SK-N-SH (cell line): ENCODE measurements around the gene TMEM161B. TPM values are rescaled to one million over a fixed set of nuclear protein-coding genes. Genes with fewer than 3 reads are reported as not detected.

Source experiments
- CTCF ChIA-PET: fragments of 300-600, 350-600 bp; formaldehyde crosslinking; extraction: SDS; loops from one replicate; lab custom pipeline; 2021; lab: Yijun Ruan, JAX
- POLR2A ChIA-PET: fragments of 350-600 bp; sonication (Branson Sonifier 250); formaldehyde crosslinking; extraction: SDS; loops from one replicate; lab custom pipeline; 2020; ENCODE audit warnings: antibody characterized with exemption, inconsistent platforms; lab: Yijun Ruan, JAX
- DNase-seq: peaks from one replicate; pipeline ENCODE4 v3.0.0; 2012
- H2AFZ ChIP-seq: fragments of 200-600 bp; sonication (generic); 2 replicates; pipeline ENCODE4 v1.8.1; 2016; ENCODE audit warnings: antibody characterized with exemption, mild to moderate bottlenecking, low read depth
- H3F3A ChIP-seq: fragments of 200-600 bp; sonication (generic); replicated peaks from 2 replicates; pipeline ENCODE3; 2016; ENCODE audit warnings: antibody characterized with exemption, mild to moderate bottlenecking; ENCODE audit not compliant: insufficient read depth
- H3K27ac ChIP-seq, 2 experiments: fragments of 200-500 bp in 1 of 2; fragments of 200-600 bp in 1 of 2; sonication (Bioruptor generic) in 1 of 2; sonication (generic), shearing (Covaris generic) in 1 of 2; 2 replicates each; pipeline versions ENCODE4 v1.5.1 to v1.6.1; 2014 to 2016; ENCODE audit warnings: low read depth in 2 of 2, inconsistent platforms in 1 of 2, low read length in 1 of 2, mild to moderate bottlenecking in 1 of 2, mixed read lengths in 1 of 2
- H3K27me3 ChIP-seq: fragments of 200-600 bp; sonication (generic), shearing (Covaris generic); 2 replicates; pipeline ENCODE4 v1.6.1; 2016; ENCODE audit warnings: mixed run types; ENCODE audit not compliant: insufficient read depth
- H3K36me3 ChIP-seq, 2 experiments: fragments of 200-500 bp in 1 of 2; fragments of 200-600 bp in 1 of 2; sonication (Bioruptor generic) in 1 of 2; sonication (generic) in 1 of 2; replicated peaks in 1 of 2; 2 replicates each; pipeline versions ENCODE3 to v1.5.1; 2014 to 2016; ENCODE audit warnings: low read length in 1 of 2, mild to moderate bottlenecking in 1 of 2; ENCODE audit not compliant: insufficient read depth in 2 of 2, control insufficient read depth in 1 of 2
- H3K4me1 ChIP-seq, 2 experiments: fragments of 200-500 bp in 1 of 2; fragments of 200-600 bp in 1 of 2; sonication (Bioruptor generic) in 1 of 2; sonication (generic), shearing (Covaris generic) in 1 of 2; 2 replicates each; pipeline versions ENCODE4 v1.5.1 to v1.6.1; 2014 to 2016; ENCODE audit warnings: low read depth in 1 of 2, low read length in 1 of 2, mixed run types in 1 of 2; ENCODE audit not compliant: insufficient read depth in 2 of 2, control insufficient read depth in 1 of 2
- H3K4me2 ChIP-seq: fragments of 200-600 bp; sonication (generic), shearing (Covaris generic); 2 replicates; pipeline ENCODE4 v1.6.1; 2017; ENCODE audit warnings: mixed run types
- H3K4me3 ChIP-seq, 2 experiments: fragments of 200-500 bp in 1 of 2; fragments of 200-600 bp in 1 of 2; sonication (Bioruptor generic) in 1 of 2; sonication (generic), shearing (Covaris generic) in 1 of 2; 2 replicates each; pipeline versions ENCODE4 v1.5.1 to v1.8.1; 2014 to 2016; ENCODE audit warnings: low read depth in 2 of 2, inconsistent platforms in 1 of 2, low read length in 1 of 2, mild to moderate bottlenecking in 1 of 2, mixed read lengths in 1 of 2, moderate library complexity in 1 of 2
- H3K79me2 ChIP-seq: fragments of 200-600 bp; sonication (generic); 2 replicates; pipeline ENCODE4 v1.8.1; 2017; ENCODE audit warnings: mild to moderate bottlenecking; ENCODE audit not compliant: insufficient read depth
- H3K9ac ChIP-seq: fragments of 200-600 bp; sonication (generic); 2 replicates; pipeline ENCODE4 v1.6.1; 2017; ENCODE audit warnings: mixed run types
- H3K9me2 ChIP-seq: fragments of 200-600 bp; sonication (generic); 2 replicates; pipeline ENCODE4 v1.6.1; 2017; ENCODE audit warnings: mixed run types
- H3K9me3 ChIP-seq: fragments of 200-600 bp; sonication (generic); 2 replicates; pipeline ENCODE4 v1.6.1; 2017; ENCODE audit warnings: mixed run types, mild to moderate bottlenecking, moderate library complexity
- H4K20me1 ChIP-seq: fragments of 200-600 bp; sonication (generic); 2 replicates; pipeline ENCODE4 v1.6.1; 2017; ENCODE audit warnings: mild to moderate bottlenecking, mixed run types; ENCODE audit not compliant: insufficient read depth
- FOXJ3 ChIP-seq: sonication (generic); formaldehyde crosslinking; IDR thresholded peaks from 2 replicates; pipeline ENCODE4 v1.5.1; 2020; ENCODE audit warnings: mild to moderate bottlenecking, missing genetic modification reagents
- GABPA ChIP-seq: IDR thresholded peaks from 2 replicates; pipeline ENCODE4 v1.4.0; 2012; ENCODE audit warnings: low read depth, mild to moderate bottlenecking
- NRF1 ChIP-seq: IDR thresholded peaks from 2 replicates; pipeline ENCODE4 v1.6.1; 2012; ENCODE audit warnings: low read depth, mild to moderate bottlenecking, low read length
- POLR2AphosphoS5 ChIP-seq: IDR thresholded peaks from 2 replicates; pipeline ENCODE4 v1.6.1; 2012; ENCODE audit warnings: low read depth, low read length
- RAD21 ChIP-seq: IDR thresholded peaks from 2 replicates; pipeline ENCODE4 v1.6.1; 2012; ENCODE audit warnings: mild to moderate bottlenecking, low read length
- RFX5 ChIP-seq: IDR thresholded peaks from 2 replicates; pipeline ENCODE4 v1.6.1; 2012; ENCODE audit warnings: mild to moderate bottlenecking, improper control_type of control experiment, low read length
- TAF1 ChIP-seq: IDR thresholded peaks from 2 replicates; pipeline ENCODE4 v1.6.1; 2012; ENCODE audit warnings: low read depth, mild to moderate bottlenecking, low read length, moderate library complexity, borderline replicate concordance
- TCF12 ChIP-seq: IDR thresholded peaks from 2 replicates; pipeline ENCODE4 v1.4.0; 2012
- WGBS: methylation state at CpG from one replicate; pipeline ENCODE4 v1.1.6; 2017; ENCODE audit warnings: low lambda C conversion rate; 5-methylcytosine and 5-hydroxymethylcytosine counted together
- polyA plus RNA-seq, 3 experiments: library from polyadenylated mRNA; depleted of rRNA; stranded (reverse); fragments of >200 nt; gene quantifications; 2 replicates each; pipeline ENCODE4 v1.2.3, GENCODE V29; 2012
- TF ChIP-seq, protein P1 (sequence below): IDR thresholded peaks from 2 replicates; pipeline ENCODE4 v1.6.1; 2012; ENCODE audit warnings: mild to moderate bottlenecking, low read depth, low read length, moderate library complexity
- TF ChIP-seq, protein P2 (sequence below): fragments of 150-350 bp; IDR thresholded peaks from 2 replicates; pipeline ENCODE4 v1.6.1; 2017; ENCODE audit warnings: antibody characterized with exemption, low read length, low read depth, borderline replicate concordance
- TF ChIP-seq, protein P3 (sequence below): IDR thresholded peaks from 2 replicates; pipeline ENCODE4 v1.4.0; 2012; ENCODE audit warnings: low read depth, borderline replicate concordance
- TF ChIP-seq, protein P4 (sequence below): IDR thresholded peaks from 2 replicates; pipeline ENCODE4 v1.4.0; 2012; ENCODE audit warnings: low read depth, borderline replicate concordance
- TF ChIP-seq, protein P5 (sequence below): fragments of 200-600 bp; sonication (generic); IDR thresholded peaks from 2 replicates; pipeline ENCODE4 v1.6.1; 2017; ENCODE audit warnings: antibody characterized with exemption, mild to moderate bottlenecking, moderate library complexity

Gene TMEM161B
- polyA plus RNA-seq, 1 of the 3 experiments (the other 2 are of a cell fraction) = 8.0 TPM

DNA sequence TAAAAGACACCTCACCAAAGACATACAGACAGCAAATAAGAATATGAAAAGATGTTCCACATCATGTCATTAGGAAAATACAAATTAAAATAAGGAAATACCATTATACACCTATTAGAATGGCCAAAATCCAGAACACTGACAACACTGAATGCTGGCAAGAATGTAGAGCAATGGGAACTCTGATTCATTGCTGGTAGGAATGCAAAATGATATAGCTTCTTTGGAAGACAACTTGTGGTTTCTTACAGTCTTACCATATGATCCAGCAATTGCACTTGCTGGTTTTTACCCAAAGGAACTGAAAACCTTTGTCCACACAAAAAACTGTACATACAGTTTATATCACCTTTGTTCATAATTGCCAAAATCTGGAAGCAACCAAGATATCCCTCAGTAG is 6.5 kb downstream of the TMEM161B start:
- Histone ChIP-seq H3K4me2 (no peak overlapping the region), H3K36me3 (peaks cover 9 to 16% of the 10 kb centered on the region in 2 experiments), H3K27me3 (no peaks in the 10 kb centered on the region), H3K27ac (no peak overlapping the region), H2AFZ (no peak overlapping the region), H3K4me1 (no peaks in the 10 kb centered on the region; a peak in 1 of 4 replicates), H4K20me1 (peaks cover 25% of the 10 kb centered on the region; the same call in 1 of the 2 replicates), H3K9ac (no peak overlapping the region), H3K9me3 (no peaks in the 10 kb centered on the region), H3K9me2 (no peaks in the 10 kb centered on the region), H3K79me2 (peaks cover 99% of the 10 kb centered on the region), H3K4me3 (no peak overlapping the region), H3F3A (no peaks in the 10 kb centered on the region)
- CTCF ChIA-PET = no interaction called here
- POLR2A ChIA-PET = no interaction called here
- TF ChIP-seq RAD21 (no peak), FOXJ3 (CRISPR knock-in tag) (no peak), GABPA (no peak), NRF1 (no peak)
- TF ChIP-seq, protein P1, sequence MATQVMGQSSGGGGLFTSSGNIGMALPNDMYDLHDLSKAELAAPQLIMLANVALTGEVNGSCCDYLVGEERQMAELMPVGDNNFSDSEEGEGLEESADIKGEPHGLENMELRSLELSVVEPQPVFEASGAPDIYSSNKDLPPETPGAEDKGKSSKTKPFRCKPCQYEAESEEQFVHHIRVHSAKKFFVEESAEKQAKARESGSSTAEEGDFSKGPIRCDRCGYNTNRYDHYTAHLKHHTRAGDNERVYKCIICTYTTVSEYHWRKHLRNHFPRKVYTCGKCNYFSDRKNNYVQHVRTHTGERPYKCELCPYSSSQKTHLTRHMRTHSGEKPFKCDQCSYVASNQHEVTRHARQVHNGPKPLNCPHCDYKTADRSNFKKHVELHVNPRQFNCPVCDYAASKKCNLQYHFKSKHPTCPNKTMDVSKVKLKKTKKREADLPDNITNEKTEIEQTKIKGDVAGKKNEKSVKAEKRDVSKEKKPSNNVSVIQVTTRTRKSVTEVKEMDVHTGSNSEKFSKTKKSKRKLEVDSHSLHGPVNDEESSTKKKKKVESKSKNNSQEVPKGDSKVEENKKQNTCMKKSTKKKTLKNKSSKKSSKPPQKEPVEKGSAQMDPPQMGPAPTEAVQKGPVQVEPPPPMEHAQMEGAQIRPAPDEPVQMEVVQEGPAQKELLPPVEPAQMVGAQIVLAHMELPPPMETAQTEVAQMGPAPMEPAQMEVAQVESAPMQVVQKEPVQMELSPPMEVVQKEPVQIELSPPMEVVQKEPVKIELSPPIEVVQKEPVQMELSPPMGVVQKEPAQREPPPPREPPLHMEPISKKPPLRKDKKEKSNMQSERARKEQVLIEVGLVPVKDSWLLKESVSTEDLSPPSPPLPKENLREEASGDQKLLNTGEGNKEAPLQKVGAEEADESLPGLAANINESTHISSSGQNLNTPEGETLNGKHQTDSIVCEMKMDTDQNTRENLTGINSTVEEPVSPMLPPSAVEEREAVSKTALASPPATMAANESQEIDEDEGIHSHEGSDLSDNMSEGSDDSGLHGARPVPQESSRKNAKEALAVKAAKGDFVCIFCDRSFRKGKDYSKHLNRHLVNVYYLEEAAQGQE = no peak
- DNase-seq = no peak

DNA sequence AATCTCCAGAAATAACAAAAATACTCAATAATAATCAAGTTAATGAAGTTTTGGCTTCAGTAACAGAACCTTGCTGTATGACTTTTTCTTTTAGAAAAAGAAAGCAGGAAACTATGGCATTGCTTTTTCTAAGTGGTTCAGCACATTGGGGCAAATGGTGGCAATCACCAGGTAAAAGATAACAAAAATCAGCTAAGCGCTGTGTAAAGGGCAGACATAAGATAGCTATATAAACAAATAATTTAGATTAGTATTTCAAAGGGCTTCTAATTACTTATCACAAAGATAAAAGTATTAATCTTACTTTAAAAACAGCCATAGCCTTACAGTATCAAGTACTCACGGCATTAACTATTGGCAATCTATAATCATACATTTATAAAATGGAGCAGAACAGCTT is 10.0 kb downstream of the TMEM161B start:
- POLR2A ChIA-PET = no interaction called here
- Histone ChIP-seq H3K9me2 (no peaks in the 10 kb centered on the region), H3K4me3 (no peak overlapping the region), H3K4me2 (no peak overlapping the region), H3K9ac (no peak overlapping the region), H3K79me2 (peaks cover 95% of the 10 kb centered on the region), H4K20me1 (peaks cover 34% of the 10 kb centered on the region), H3K27me3 (no peaks in the 10 kb centered on the region), H3F3A (no peaks in the 10 kb centered on the region), H3K9me3 (no peaks in the 10 kb centered on the region), H3K4me1 (no peaks in the 10 kb centered on the region), H3K36me3 (peaks cover 9 to 11% of the 10 kb centered on the region in 2 experiments), H2AFZ (no peak overlapping the region), H3K27ac (no peak overlapping the region)
- 93% methylated on average over 2 of the region's 2 CpGs for WGBS
- DNase-seq = no peak
- TF ChIP-seq POLR2AphosphoS5 (no peak), FOXJ3 (CRISPR knock-in tag) (no peak), TCF12 (no peak), TAF1 (no peak), RFX5 (no peak)
- TF ChIP-seq, protein P2, sequence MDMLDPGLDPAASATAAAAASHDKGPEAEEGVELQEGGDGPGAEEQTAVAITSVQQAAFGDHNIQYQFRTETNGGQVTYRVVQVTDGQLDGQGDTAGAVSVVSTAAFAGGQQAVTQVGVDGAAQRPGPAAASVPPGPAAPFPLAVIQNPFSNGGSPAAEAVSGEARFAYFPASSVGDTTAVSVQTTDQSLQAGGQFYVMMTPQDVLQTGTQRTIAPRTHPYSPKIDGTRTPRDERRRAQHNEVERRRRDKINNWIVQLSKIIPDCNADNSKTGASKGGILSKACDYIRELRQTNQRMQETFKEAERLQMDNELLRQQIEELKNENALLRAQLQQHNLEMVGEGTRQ = no peak
- TF ChIP-seq, protein P3, sequence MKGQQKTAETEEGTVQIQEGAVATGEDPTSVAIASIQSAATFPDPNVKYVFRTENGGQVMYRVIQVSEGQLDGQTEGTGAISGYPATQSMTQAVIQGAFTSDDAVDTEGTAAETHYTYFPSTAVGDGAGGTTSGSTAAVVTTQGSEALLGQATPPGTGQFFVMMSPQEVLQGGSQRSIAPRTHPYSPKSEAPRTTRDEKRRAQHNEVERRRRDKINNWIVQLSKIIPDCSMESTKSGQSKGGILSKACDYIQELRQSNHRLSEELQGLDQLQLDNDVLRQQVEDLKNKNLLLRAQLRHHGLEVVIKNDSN = no peak
- TF ChIP-seq, protein P4, sequence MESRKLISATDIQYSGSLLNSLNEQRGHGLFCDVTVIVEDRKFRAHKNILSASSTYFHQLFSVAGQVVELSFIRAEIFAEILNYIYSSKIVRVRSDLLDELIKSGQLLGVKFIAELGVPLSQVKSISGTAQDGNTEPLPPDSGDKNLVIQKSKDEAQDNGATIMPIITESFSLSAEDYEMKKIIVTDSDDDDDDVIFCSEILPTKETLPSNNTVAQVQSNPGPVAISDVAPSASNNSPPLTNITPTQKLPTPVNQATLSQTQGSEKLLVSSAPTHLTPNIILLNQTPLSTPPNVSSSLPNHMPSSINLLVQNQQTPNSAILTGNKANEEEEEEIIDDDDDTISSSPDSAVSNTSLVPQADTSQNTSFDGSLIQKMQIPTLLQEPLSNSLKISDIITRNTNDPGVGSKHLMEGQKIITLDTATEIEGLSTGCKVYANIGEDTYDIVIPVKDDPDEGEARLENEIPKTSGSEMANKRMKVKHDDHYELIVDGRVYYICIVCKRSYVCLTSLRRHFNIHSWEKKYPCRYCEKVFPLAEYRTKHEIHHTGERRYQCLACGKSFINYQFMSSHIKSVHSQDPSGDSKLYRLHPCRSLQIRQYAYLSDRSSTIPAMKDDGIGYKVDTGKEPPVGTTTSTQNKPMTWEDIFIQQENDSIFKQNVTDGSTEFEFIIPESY = no peak
- TF ChIP-seq, protein P5, sequence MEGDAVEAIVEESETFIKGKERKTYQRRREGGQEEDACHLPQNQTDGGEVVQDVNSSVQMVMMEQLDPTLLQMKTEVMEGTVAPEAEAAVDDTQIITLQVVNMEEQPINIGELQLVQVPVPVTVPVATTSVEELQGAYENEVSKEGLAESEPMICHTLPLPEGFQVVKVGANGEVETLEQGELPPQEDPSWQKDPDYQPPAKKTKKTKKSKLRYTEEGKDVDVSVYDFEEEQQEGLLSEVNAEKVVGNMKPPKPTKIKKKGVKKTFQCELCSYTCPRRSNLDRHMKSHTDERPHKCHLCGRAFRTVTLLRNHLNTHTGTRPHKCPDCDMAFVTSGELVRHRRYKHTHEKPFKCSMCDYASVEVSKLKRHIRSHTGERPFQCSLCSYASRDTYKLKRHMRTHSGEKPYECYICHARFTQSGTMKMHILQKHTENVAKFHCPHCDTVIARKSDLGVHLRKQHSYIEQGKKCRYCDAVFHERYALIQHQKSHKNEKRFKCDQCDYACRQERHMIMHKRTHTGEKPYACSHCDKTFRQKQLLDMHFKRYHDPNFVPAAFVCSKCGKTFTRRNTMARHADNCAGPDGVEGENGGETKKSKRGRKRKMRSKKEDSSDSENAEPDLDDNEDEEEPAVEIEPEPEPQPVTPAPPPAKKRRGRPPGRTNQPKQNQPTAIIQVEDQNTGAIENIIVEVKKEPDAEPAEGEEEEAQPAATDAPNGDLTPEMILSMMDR = no peak
- CTCF ChIA-PET = no interaction called here
